ENCODE measurements around the gene SMLR1. TPM values are rescaled to one million over a fixed set of nuclear protein-coding genes. Genes with fewer than 3 reads are reported as not detected.

SMLR1 gene
- total RNA-seq, 1 donor from 2014 or later: not detected

GRCh38 chr6:130885392-130886192 lies 58.4 kb downstream of the SMLR1 start:
- intact Hi-C loops (cut with micrococcal nuclease): loop anchor here (1.0 to 5.0 kb wide), 5 partner anchors 231 to 712 kb away; no protein-coding TSS in a partner anchor

Other genes starting within 250 kb of the SMLR1 start
- gene EPB41L2, start 235.8 kb downstream of the SMLR1 start, total RNA-seq: 17.7 and 20.5 TPM in 2 replicates

Measured in T-helper 2 cell treated with Interferon-gamma antibody and Interleukin-4, amounts not matched to agents 100 ng/mL and 5 ng/mL, for 36 hours (primary cell).